WTC11 (cell line): ENCODE data around the gene CPNE8.

Experiments used
- ATF6 ChIP-seq: sonication (generic); formaldehyde crosslinking; IDR thresholded peaks from 2 replicates; pipeline ENCODE4 v1.8.1; 2023; ENCODE audit warnings: mild to moderate bottlenecking, missing genetic modification reagents
- CBFB ChIP-seq: sonication (generic); formaldehyde crosslinking; IDR thresholded peaks from 2 replicates; pipeline ENCODE4 v1.8.1; 2022; ENCODE audit warnings: mild to moderate bottlenecking, low read depth, missing genetic modification reagents
- CREB1 ChIP-seq: sonication (generic); formaldehyde crosslinking; IDR thresholded peaks from 2 replicates; pipeline ENCODE4 v1.8.0; 2023; ENCODE audit warnings: mild to moderate bottlenecking, missing genetic modification reagents
- JUN ChIP-seq: sonication (generic); formaldehyde crosslinking; IDR thresholded peaks from 2 replicates; pipeline ENCODE4 v1.8.0; 2023; ENCODE audit warnings: mild to moderate bottlenecking, missing genetic modification reagents
- KAT7 ChIP-seq: sonication (generic); formaldehyde crosslinking; IDR thresholded peaks from 2 replicates; pipeline ENCODE4 v1.8.1; 2023; ENCODE audit warnings: missing genetic modification reagents, mild to moderate bottlenecking, borderline replicate concordance
- NR3C1 ChIP-seq: sonication (generic); formaldehyde crosslinking; conservative IDR thresholded peaks from 2 replicates; pipeline ENCODE4 v1.8.1; 2023; ENCODE audit warnings: low read depth, mild to moderate bottlenecking, missing genetic modification reagents
- SMAD3 ChIP-seq: sonication (generic); formaldehyde crosslinking; IDR thresholded peaks from 2 replicates; pipeline ENCODE4 v1.8.0; 2022; ENCODE audit warnings: missing genetic modification reagents, mild to moderate bottlenecking, borderline replicate concordance
- TEAD1 ChIP-seq: sonication (generic); formaldehyde crosslinking; IDR thresholded peaks from 2 replicates; pipeline ENCODE4 v1.8.0; 2022; ENCODE audit warnings: mild to moderate bottlenecking, missing genetic modification reagents
- TF ChIP-seq, protein P1 (sequence below): sonication (generic); formaldehyde crosslinking; IDR thresholded peaks from 2 replicates; pipeline ENCODE4 v1.8.1; 2023; ENCODE audit warnings: mild to moderate bottlenecking, missing genetic modification reagents, moderate library complexity
- TF ChIP-seq, protein P2 (sequence below): sonication (generic); formaldehyde crosslinking; IDR thresholded peaks from 2 replicates; pipeline ENCODE4 v1.8.1; 2022; ENCODE audit warnings: low read depth, missing genetic modification reagents, borderline replicate concordance
- TF ChIP-seq, protein P3 (sequence below): sonication (generic); formaldehyde crosslinking; IDR thresholded peaks from 2 replicates; pipeline ENCODE4 v1.8.0; 2022; ENCODE audit warnings: mild to moderate bottlenecking, missing genetic modification reagents
- TF ChIP-seq, protein P4 (sequence below): sonication (generic); formaldehyde crosslinking; conservative IDR thresholded peaks from 2 replicates; pipeline ENCODE4 v1.8.1; 2022; ENCODE audit warnings: mild to moderate bottlenecking, missing genetic modification reagents
- TF ChIP-seq, protein P5 (sequence below): fragments of 200-600 bp; IDR thresholded peaks from 2 replicates; pipeline ENCODE4 v1.8.0; 2022; ENCODE audit warnings: antibody characterized with exemption

GRCh38 chr12:38639625-38640024 lies 265.8 kb downstream of the CPNE8 start:
- TF ChIP-seq, protein P1, sequence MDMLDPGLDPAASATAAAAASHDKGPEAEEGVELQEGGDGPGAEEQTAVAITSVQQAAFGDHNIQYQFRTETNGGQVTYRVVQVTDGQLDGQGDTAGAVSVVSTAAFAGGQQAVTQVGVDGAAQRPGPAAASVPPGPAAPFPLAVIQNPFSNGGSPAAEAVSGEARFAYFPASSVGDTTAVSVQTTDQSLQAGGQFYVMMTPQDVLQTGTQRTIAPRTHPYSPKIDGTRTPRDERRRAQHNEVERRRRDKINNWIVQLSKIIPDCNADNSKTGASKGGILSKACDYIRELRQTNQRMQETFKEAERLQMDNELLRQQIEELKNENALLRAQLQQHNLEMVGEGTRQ (CRISPR knock-in tag) = no peak
- TF ChIP-seq KAT7 (no peak), CBFB (no peak), SMAD3 (CRISPR knock-in tag) (no peak), ATF6 (CRISPR knock-in tag) (no peak), JUN (no peak), NR3C1 (CRISPR knock-in tag) (no peak), CREB1 (CRISPR knock-in tag) (no peak), TEAD1 (no peak)
- TF ChIP-seq, protein P2, sequence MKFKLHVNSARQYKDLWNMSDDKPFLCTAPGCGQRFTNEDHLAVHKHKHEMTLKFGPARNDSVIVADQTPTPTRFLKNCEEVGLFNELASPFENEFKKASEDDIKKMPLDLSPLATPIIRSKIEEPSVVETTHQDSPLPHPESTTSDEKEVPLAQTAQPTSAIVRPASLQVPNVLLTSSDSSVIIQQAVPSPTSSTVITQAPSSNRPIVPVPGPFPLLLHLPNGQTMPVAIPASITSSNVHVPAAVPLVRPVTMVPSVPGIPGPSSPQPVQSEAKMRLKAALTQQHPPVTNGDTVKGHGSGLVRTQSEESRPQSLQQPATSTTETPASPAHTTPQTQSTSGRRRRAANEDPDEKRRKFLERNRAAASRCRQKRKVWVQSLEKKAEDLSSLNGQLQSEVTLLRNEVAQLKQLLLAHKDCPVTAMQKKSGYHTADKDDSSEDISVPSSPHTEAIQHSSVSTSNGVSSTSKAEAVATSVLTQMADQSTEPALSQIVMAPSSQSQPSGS (CRISPR knock-in tag) = no peak
- TF ChIP-seq, protein P3, sequence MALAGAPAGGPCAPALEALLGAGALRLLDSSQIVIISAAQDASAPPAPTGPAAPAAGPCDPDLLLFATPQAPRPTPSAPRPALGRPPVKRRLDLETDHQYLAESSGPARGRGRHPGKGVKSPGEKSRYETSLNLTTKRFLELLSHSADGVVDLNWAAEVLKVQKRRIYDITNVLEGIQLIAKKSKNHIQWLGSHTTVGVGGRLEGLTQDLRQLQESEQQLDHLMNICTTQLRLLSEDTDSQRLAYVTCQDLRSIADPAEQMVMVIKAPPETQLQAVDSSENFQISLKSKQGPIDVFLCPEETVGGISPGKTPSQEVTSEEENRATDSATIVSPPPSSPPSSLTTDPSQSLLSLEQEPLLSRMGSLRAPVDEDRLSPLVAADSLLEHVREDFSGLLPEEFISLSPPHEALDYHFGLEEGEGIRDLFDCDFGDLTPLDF (CRISPR knock-in tag) = no peak
- TF ChIP-seq, protein P4, sequence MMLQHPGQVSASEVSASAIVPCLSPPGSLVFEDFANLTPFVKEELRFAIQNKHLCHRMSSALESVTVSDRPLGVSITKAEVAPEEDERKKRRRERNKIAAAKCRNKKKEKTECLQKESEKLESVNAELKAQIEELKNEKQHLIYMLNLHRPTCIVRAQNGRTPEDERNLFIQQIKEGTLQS (CRISPR knock-in tag) = no peak
- TF ChIP-seq, protein P5, sequence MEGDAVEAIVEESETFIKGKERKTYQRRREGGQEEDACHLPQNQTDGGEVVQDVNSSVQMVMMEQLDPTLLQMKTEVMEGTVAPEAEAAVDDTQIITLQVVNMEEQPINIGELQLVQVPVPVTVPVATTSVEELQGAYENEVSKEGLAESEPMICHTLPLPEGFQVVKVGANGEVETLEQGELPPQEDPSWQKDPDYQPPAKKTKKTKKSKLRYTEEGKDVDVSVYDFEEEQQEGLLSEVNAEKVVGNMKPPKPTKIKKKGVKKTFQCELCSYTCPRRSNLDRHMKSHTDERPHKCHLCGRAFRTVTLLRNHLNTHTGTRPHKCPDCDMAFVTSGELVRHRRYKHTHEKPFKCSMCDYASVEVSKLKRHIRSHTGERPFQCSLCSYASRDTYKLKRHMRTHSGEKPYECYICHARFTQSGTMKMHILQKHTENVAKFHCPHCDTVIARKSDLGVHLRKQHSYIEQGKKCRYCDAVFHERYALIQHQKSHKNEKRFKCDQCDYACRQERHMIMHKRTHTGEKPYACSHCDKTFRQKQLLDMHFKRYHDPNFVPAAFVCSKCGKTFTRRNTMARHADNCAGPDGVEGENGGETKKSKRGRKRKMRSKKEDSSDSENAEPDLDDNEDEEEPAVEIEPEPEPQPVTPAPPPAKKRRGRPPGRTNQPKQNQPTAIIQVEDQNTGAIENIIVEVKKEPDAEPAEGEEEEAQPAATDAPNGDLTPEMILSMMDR = no peak
